WTC11 (cell line): Measurements from ENCODE around the gene TRIP12. TPM values are rescaled to one million over a fixed set of nuclear protein-coding genes. Genes with fewer than 3 reads are reported as not detected.
A peak's percentile ranks its signal among the peaks of the same experiment; 100 is the strongest.

ENCODE experiments used
- ATAC-seq: fragments of 200-7000 bp; cut with Tn5 transposase; 2 replicates; pipeline ENCODE4 v1.10.0; 2021; ENCODE audit warnings: mild to moderate bottlenecking, moderate library complexity
- CTCF ChIA-PET: fragments of 300-600 bp; sonication (Branson Sonifier 250); formaldehyde crosslinking; loops from one replicate; lab custom pipeline; 2021; ENCODE audit warnings: antibody characterized with exemption; lab: Charles Lee
- POLR2A ChIA-PET: fragments of 350-600 bp; sonication (Branson Sonifier 250); formaldehyde crosslinking; loops from one replicate; lab custom pipeline; 2021; ENCODE audit warnings: antibody characterized with exemption; lab: Charles Lee
- DNase-seq: peaks from one replicate; pipeline ENCODE4 v3.0.0; 2021; ENCODE audit warnings: low spot score
- H3K27ac Mint-ChIP-seq: 2 replicates; pipeline ENCODE4 v1.8.0; 2021; ENCODE audit warnings: mixed read lengths
- H3K27me3 Mint-ChIP-seq: 2 replicates; pipeline ENCODE4 v1.8.0; 2021; ENCODE audit warnings: low read depth, mild to moderate bottlenecking, moderate library complexity, mixed read lengths
- H3K36me3 Mint-ChIP-seq: 2 replicates; pipeline ENCODE4 v1.8.0; 2021; ENCODE audit warnings: mixed read lengths
- H3K4me1 Mint-ChIP-seq: 2 replicates; pipeline ENCODE4 v1.8.0; 2022; ENCODE audit warnings: mixed read lengths
- H3K4me3 Mint-ChIP-seq: 2 replicates; pipeline ENCODE4 v1.8.0; 2021; ENCODE audit warnings: mild to moderate bottlenecking, moderate library complexity, mixed read lengths
- H3K9me3 Mint-ChIP-seq: 2 replicates; pipeline ENCODE4 v1.8.0; 2021; ENCODE audit warnings: mixed read lengths
- ATF1 ChIP-seq: sonication (generic); formaldehyde crosslinking; IDR thresholded peaks from 2 replicates; pipeline ENCODE4 v1.8.1; 2023; ENCODE audit warnings: mild to moderate bottlenecking, moderate library complexity, missing genetic modification reagents
- E2F5 ChIP-seq: sonication (generic); formaldehyde crosslinking; IDR thresholded peaks from 2 replicates; pipeline ENCODE4 v1.8.1; 2022; ENCODE audit warnings: mild to moderate bottlenecking, moderate library complexity, missing genetic modification reagents
- EMX1 ChIP-seq: fragments of 250-450 bp; sonication (Bioruptor Pico); IDR thresholded peaks from 2 replicates; pipeline ENCODE4 v1.8.0; 2021; ENCODE audit warnings: mild to moderate bottlenecking
- FOXK1 ChIP-seq: sonication (generic); formaldehyde crosslinking; IDR thresholded peaks from 2 replicates; pipeline ENCODE4 v1.8.0; 2022; ENCODE audit warnings: mild to moderate bottlenecking, moderate library complexity, missing genetic modification reagents
- FOXP1 ChIP-seq: sonication (generic); formaldehyde crosslinking; IDR thresholded peaks from 2 replicates; pipeline ENCODE4 v1.8.0; 2022; ENCODE audit warnings: missing genetic modification reagents, mild to moderate bottlenecking, moderate library complexity, borderline replicate concordance
- GTF2I ChIP-seq: fragments of 250-450 bp; sonication (Bioruptor Pico); conservative IDR thresholded peaks from 2 replicates; pipeline ENCODE4 v1.4.0; 2021; ENCODE audit warnings: mild to moderate bottlenecking
- JAZF1 ChIP-seq: fragments of 250-450 bp; sonication (Bioruptor Pico); IDR thresholded peaks from 2 replicates; pipeline ENCODE4 v1.9.0; 2021; ENCODE audit warnings: moderate library complexity, mild to moderate bottlenecking, inconsistent platforms
- MAX ChIP-seq: sonication (generic); formaldehyde crosslinking; IDR thresholded peaks from 2 replicates; pipeline ENCODE4 v1.8.0; 2022; ENCODE audit warnings: mild to moderate bottlenecking, missing genetic modification reagents
- NR1H2 ChIP-seq: sonication (generic); formaldehyde crosslinking; IDR thresholded peaks from 2 replicates; pipeline ENCODE4 v1.9.0; 2021; ENCODE audit warnings: mild to moderate bottlenecking, moderate library complexity, missing genetic modification reagents
- NR2C2 ChIP-seq: sonication (generic); formaldehyde crosslinking; IDR thresholded peaks from 2 replicates; pipeline ENCODE4 v1.8.0; 2022; ENCODE audit warnings: mild to moderate bottlenecking, missing genetic modification reagents
- SMAD3 ChIP-seq: sonication (generic); formaldehyde crosslinking; IDR thresholded peaks from 2 replicates; pipeline ENCODE4 v1.8.0; 2022; ENCODE audit warnings: missing genetic modification reagents, mild to moderate bottlenecking, borderline replicate concordance
- SMAD4 ChIP-seq: sonication (generic); formaldehyde crosslinking; IDR thresholded peaks from 2 replicates; pipeline ENCODE4 v1.8.0; 2022; ENCODE audit warnings: mild to moderate bottlenecking, missing genetic modification reagents
- SOX15 ChIP-seq: fragments of 250-450 bp; sonication (Bioruptor Pico); IDR thresholded peaks from 2 replicates; pipeline ENCODE4 v1.9.0; 2021; ENCODE audit warnings: mild to moderate bottlenecking
- TCF7 ChIP-seq: sonication (generic); formaldehyde crosslinking; IDR thresholded peaks from 2 replicates; pipeline ENCODE4 v1.8.0; 2022; ENCODE audit warnings: mild to moderate bottlenecking, low read depth, missing genetic modification reagents, moderate library complexity
- TEAD4 ChIP-seq: sonication (generic); formaldehyde crosslinking; IDR thresholded peaks from 2 replicates; pipeline ENCODE4 v1.8.0; 2022; ENCODE audit warnings: mild to moderate bottlenecking, missing genetic modification reagents
- USF2 ChIP-seq: sonication (generic); formaldehyde crosslinking; IDR thresholded peaks from 2 replicates; pipeline ENCODE4 v1.8.1; 2023; ENCODE audit warnings: mild to moderate bottlenecking, missing genetic modification reagents, moderate library complexity
- ZNF121 ChIP-seq: sonication (generic); formaldehyde crosslinking; IDR thresholded peaks from 2 replicates; pipeline ENCODE4 v1.8.0; 2023; ENCODE audit warnings: missing genetic modification reagents
- ZNF416 ChIP-seq: fragments of 250-450 bp; sonication (Bioruptor Pico); IDR thresholded peaks from 2 replicates; pipeline ENCODE4 v1.9.0; 2021; ENCODE audit warnings: mild to moderate bottlenecking, inconsistent platforms
- ZNF423 ChIP-seq: fragments of 250-450 bp; sonication (Bioruptor Pico); IDR thresholded peaks from 2 replicates; pipeline ENCODE4 v2.1.2; 2022; ENCODE audit warnings: mild to moderate bottlenecking, moderate library complexity
- ZNF512 ChIP-seq: sonication (generic); formaldehyde crosslinking; IDR thresholded peaks from 2 replicates; pipeline ENCODE4 v1.8.1; 2022; ENCODE audit warnings: missing genetic modification reagents, borderline replicate concordance
- ZNF671 ChIP-seq: fragments of 250-450 bp; sonication (Bioruptor Pico); IDR thresholded peaks from 2 replicates; pipeline ENCODE4 v1.8.0; 2021; ENCODE audit warnings: mild to moderate bottlenecking
- total RNA-seq: library from RNA; stranded (reverse); gene quantifications from 3 replicates; pipeline ENCODE4 v1.2.3, GENCODE V29; 2021
- TF ChIP-seq, protein P1 (sequence below): sonication (generic); formaldehyde crosslinking; IDR thresholded peaks from 2 replicates; pipeline ENCODE4 v1.8.1; 2023; ENCODE audit warnings: mild to moderate bottlenecking, missing genetic modification reagents, moderate library complexity
- TF ChIP-seq, protein P2 (sequence below): fragments of 250-450 bp; sonication (Bioruptor Pico); IDR thresholded peaks from 2 replicates; pipeline ENCODE4 v1.9.0; 2021; ENCODE audit warnings: mild to moderate bottlenecking
- TF ChIP-seq, protein P3 (sequence below): sonication (generic); formaldehyde crosslinking; IDR thresholded peaks from 2 replicates; pipeline ENCODE4 v1.8.0; 2022; ENCODE audit warnings: mild to moderate bottlenecking, missing genetic modification reagents

TRIP12 gene
- total RNA-seq, 1 experiment from 2014 or later = 149 TPM

DNA sequence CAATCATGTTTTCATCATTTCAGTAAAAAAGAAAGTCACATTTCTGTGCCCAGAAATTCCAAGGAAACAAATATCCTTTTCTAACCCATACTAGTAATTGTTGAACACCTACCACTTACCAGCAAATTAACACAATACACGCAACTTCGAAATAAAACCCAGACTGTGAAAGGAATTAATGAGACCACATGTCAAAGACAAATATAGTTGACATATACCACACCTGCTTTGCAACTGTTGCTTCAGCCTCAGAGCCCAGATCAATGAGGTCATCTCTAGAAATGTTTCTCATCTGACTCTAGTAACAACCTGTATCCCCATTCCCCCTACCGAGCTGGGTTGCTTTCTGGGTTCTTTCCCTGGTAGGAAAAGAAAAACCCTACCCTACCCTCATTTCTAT is 52.6 kb downstream of the TRIP12 start:
- Mint-ChIP-seq H3K27me3 (no peaks in the 10 kb centered on the region), H3K27ac (peak overlapping the region; percentile 14), H3K4me3 (no peak overlapping the region), H3K36me3 (peaks cover 11% of the 10 kb centered on the region), H3K9me3 (no peaks in the 10 kb centered on the region), H3K4me1 (peaks cover 16% of the 10 kb centered on the region)
- TF ChIP-seq E2F5 (no peak), ZNF121 (CRISPR knock-in tag) (no peak), SMAD4 (no peak), SMAD3 (no peak), GTF2I (CRISPR knock-in tag) (no peak), TCF7 (CRISPR knock-in tag) (no peak), ZNF416 (no peak)
- POLR2A ChIA-PET = interaction anchor here (1.2 kb wide), 1 partner anchor 9 kb away, joined by 3 read pairs; no protein-coding TSS in a partner anchor
- no peak for DNase-seq
- ATAC-seq = no peak
- CTCF ChIA-PET = no interaction called here

GRCh38 chr2:229868794-229869193 is 53.0 kb downstream of the TRIP12 start:
- ChIA-PET CTCF (no interaction called here), POLR2A (interaction anchor here (1.2 kb wide), 1 partner anchor 9 kb away, joined by 3 read pairs; no protein-coding TSS in a partner anchor)
- TF ChIP-seq JAZF1 (CRISPR knock-in tag) (no peak), MAX (CRISPR knock-in tag) (no peak), FOXP1 (no peak), TCF7 (CRISPR knock-in tag) (no peak), ZNF423 (CRISPR knock-in tag) (no peak), NR1H2 (no peak), ZNF671 (no peak), ZNF512 (CRISPR knock-in tag) (no peak), EMX1 (CRISPR knock-in tag) (no peak), GTF2I (CRISPR knock-in tag) (no peak), ATF1 (CRISPR knock-in tag) (no peak), SOX15 (no peak), TEAD4 (CRISPR knock-in tag) (no peak), FOXK1 (CRISPR knock-in tag) (no peak), NR2C2 (CRISPR knock-in tag) (no peak), USF2 (CRISPR knock-in tag) (no peak)
- TF ChIP-seq, protein P1, sequence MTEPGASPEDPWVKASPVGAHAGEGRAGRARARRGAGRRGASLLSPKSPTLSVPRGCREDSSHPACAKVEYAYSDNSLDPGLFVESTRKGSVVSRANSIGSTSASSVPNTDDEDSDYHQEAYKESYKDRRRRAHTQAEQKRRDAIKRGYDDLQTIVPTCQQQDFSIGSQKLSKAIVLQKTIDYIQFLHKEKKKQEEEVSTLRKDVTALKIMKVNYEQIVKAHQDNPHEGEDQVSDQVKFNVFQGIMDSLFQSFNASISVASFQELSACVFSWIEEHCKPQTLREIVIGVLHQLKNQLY (CRISPR knock-in tag) = no peak
- TF ChIP-seq, protein P2, sequence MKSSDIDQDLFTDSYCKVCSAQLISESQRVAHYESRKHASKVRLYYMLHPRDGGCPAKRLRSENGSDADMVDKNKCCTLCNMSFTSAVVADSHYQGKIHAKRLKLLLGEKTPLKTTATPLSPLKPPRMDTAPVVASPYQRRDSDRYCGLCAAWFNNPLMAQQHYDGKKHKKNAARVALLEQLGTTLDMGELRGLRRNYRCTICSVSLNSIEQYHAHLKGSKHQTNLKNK (CRISPR knock-in tag) = no peak
- TF ChIP-seq, protein P3, sequence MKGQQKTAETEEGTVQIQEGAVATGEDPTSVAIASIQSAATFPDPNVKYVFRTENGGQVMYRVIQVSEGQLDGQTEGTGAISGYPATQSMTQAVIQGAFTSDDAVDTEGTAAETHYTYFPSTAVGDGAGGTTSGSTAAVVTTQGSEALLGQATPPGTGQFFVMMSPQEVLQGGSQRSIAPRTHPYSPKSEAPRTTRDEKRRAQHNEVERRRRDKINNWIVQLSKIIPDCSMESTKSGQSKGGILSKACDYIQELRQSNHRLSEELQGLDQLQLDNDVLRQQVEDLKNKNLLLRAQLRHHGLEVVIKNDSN (CRISPR knock-in tag) = no peak
- TF ChIP-seq, all 79 proteins: peak for 0
- H3K9me3 Mint-ChIP-seq = no peaks in the 10 kb centered on the region
- H3K36me3 Mint-ChIP-seq = peaks cover 11% of the 10 kb centered on the region
- peaks cover 16% of the 10 kb centered on the region for H3K4me1 Mint-ChIP-seq
- DNase-seq (no peak), ATAC-seq (no peak)
- no peak overlapping the region for H3K4me3 Mint-ChIP-seq
- H3K27ac Mint-ChIP-seq = peak overlapping the region; percentile 26; the same call in 1 of the 2 replicates
- H3K27me3 Mint-ChIP-seq = no peaks in the 10 kb centered on the region
